HG02763 (cell line): Measurements from ENCODE around the gene SLC36A2.
"Not testable (repeated sequence)": the region's sequence is repeated elsewhere in the genome, so short reads cannot be mapped to it uniquely, and the experiment has no call there.

Experiments
- ATAC-seq: cut with Tn5 transposase; IDR thresholded peaks from one replicate; pipeline ENCODE4 v1.9.1; 2021; ENCODE audit warnings: mild to moderate bottlenecking, moderate library complexity; ENCODE audit not compliant: unreplicated experiment

SLC36A2 gene

DNA sequence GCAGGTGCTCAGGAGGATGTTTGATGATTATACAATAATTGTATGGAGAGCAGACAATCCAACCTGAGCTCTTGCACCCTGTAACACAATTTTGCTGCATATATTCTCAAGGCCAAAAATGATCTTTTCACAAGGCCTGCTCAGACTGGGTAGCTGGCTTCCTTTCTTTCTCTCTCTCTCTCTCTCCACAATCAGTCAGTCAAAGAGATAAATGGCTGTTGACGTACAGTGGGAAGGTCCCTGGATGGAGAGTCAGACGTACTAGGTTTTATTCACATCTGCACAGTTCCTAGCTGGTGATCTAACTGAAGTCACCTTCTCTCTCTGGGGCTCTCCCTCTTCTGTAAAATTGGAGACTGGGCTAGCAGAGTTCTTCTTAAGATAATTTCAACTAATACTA lies 19.8 kb downstream of the SLC36A2 start:
- no peak for ATAC-seq

DNA sequence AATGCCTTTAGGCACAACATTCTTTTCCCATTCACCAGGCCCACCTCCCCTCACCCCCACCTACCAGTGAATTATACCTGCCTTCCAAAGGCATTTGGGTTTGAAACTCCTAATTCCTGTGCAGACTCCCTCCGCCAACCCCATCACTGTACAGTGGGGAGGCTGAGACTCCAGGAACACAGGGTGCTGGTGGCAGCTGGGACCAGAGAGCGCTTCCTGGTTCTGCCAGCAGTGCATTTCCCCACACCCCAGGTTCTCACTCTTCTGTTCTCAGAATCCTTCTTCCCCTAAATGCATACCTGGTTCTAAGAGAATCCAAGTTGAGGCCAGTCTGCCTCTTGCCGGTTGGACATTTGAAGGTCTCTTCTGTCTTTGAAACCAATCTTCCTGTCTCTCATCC lies 21.1 kb downstream of the SLC36A2 start:
- ATAC-seq, result no peak

DNA sequence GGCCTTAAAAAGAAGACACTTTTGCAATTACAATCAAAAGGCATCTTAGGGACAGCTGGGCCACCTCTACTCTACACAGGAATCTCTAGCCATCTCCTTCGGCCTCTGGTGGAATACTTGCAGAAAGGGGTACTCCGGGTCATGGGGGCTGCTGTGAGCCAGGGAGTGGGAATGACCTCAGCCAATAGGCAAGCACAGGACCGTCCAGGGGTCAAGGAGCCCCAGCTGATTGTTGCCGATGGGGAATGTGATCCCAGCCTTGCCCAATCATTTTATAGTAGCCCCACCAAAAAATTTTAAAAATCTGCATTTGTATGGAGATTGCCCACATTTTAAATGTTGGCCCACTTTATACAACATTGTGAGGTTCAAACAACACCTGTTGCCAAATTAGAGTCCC lies 26.9 kb downstream of the SLC36A2 start:
- no peak for ATAC-seq

DNA sequence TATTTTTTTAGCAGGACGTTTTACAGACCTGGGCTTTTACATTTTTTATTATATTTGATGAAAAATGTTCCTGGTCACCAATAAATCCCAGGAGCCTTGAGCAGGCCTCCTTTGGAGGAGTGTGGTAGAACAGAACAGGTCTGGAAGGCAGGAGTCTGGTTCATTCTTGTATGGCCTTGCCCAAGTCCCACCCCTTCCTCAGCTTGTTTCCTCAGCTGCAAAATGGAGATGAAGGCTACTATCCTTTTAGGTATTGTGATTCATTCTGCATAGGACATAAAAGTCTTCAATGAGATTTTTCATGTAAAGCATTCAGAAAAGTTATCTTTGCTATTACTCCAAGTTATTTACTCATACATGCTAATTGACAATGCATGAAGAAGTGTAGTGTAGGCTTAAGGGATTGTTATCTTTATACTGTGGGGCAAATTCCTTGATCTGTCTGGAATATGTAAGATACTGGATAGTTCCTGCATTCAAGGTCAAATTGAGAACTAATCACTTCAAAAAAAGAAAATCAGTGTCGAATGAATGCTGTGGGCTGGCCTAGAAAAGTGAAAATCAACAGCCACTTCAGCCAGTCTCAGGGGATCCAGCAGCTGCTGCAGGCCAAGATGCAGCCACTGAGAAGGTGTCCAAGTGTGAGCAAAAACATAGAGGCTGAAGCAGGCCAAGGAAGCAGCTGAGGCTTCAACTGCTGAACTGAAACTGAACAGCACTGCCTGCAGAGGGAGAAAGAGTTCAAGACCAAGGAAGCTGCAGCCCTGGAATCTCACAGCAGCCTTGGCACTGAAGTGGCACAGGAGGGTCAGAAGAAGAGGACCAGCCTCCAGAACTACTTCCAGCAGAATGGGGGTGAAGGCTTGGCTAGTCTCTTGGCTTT lies 28.3 kb downstream of the SLC36A2 start:
- peak; percentile 75 for ATAC-seq

DNA sequence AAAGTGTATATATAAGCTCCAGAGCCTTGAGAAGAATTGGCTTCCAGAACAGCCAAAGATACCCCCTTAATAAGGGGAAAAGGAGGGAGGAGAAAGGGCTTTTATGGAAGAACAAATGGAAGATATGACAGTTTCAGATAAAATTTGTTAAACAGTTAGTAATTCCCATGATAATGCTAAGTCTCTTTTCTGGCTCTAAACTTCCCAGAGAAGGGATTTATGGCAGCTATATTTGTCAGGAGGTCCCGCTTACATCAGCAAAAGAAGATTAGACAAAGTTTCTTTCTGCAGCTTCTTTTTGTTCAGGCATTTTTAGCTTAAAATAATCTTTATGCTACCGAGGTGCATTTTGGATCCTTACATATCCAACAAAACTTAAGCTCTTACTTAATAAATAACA lies 29.5 kb downstream of the SLC36A2 start:
- no peak for ATAC-seq

DNA sequence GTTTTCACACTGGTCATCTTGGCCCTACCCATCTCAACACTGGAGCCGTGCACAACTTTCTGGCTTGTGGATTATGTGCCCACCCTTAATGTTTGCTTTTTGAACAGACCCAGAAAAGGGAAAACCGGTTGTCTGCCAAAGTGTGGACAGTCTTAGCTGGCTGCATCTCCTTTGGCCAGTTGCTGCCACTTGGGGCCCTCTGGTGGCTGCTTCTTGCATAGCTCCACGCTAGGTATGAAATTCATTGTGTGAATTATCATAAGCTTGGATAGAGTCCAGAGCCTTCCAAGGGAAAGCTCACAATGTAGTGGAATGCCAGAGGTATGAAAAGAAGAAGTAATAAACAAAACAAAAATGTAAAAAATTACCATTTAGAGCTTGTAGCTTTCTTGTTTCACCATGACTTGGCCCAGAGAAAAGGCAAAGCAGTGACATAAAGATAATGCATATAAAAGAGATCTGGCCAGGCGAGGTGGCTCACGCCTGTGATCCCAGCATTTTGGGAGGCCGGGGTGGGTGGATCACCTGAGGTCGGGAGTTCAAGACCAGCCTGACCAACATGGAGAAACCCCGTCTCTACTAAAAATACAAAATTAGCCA lies 31.3 kb downstream of the SLC36A2 start:
- peak; percentile 41 for ATAC-seq

DNA sequence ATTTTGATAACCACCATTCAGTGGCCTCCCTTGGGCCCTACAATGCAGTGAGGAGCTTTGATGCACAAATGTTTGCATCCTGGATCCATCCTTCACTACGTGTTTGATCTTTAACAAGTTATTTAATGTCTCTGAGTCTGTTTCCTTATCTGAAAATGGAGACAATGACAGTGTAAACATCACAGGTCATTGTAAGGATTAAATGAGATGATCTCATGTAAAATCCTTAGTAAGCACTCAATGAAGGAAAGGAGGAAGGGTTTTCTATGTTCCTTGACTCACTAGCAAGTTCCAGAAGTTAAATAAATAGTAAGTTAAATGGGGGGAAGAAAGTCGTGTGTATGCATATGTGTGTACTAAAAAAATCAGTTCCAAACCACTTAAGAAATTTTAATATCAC lies 34.0 kb downstream of the SLC36A2 start:
- no peak for ATAC-seq

DNA sequence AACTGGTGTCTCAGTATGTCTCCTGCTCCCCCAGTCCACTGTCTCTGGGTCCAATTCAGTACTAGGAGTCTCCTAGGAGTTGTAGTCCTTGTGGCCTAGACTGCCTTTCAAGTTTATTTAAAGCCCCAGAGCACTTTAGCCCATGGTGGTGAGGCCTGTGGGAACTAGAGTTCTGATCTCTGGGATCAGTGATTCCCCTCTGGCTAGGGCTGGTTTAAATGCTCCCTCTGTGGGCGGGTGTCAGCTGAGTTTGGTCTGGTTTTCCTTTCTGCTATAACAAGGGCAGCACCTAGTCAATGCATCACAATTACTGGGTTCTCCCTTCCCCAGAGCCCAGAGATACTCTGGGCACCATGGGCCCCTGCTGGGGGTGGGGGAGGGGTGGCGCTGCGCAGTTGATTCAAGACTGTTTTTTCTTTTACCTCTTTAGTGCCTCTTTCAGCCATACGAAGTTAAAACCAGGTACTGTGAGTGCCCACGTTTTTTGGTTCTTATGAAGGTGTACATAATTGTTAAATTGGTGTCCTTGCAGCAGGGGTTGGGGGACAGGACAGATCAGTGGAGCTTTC lies 34.5 kb downstream of the SLC36A2 start:
- ATAC-seq, result no peak

DNA sequence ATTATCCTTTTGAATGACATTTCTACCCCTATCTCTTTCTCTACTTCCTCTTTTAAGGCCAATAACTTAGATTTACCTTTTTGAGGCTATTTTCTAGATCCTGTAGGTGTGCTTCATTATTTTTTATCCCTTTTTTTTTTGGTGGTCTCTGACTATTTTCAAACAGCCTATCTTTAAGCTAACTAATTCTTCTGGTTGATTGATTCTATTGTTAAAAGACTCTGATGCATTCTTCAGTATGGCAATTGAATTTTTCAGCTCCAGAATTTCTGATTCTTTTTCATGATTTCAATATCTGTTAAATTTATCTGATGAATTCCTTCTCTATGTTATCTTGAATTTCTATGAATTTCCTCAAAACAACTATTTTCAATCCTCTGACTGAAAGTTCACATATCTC lies 36.4 kb downstream of the SLC36A2 start:
- no peak for ATAC-seq

DNA sequence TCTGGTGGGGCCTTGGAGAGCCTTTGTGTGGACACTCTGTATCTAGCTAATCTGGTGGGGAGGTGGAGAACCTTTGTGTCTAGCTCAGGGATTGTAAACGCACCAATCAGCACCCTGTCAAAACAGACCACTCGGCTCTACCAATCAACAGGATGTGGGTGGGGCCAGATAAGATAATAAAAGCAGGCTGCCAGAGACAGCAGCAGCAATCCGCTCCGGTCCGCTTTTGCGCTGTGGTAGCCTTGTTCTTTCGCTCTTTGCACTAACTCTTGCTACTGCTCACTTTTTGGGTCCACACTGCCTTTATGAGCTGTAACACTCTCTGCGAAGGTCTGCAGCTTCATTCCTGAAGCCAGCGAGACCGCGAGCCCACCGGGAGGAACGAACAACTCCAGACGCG lies 37.5 kb downstream of the SLC36A2 start:
- ATAC-seq, result not testable (repeated sequence)

DNA sequence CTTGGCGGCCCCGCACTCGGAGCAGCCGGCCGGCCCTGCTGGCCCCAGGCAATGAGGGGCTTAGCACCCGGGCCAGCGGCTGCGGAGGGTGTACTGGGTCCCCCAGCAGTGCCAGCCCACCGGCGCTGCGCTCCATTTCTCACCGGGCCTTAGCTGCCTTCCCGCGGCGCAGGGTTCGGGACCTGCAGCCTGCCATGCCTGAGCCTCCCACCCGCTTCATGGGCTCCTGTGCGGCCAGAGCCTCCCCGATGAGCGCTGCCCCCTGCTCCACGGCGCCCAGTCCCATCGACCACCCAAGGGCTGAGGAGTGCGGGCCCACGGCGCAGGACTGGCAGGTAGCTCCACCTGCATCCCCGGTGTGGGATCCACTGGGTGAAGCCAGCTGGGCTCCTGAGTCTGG lies 38.1 kb downstream of the SLC36A2 start:
- not testable (repeated sequence) for ATAC-seq

DNA sequence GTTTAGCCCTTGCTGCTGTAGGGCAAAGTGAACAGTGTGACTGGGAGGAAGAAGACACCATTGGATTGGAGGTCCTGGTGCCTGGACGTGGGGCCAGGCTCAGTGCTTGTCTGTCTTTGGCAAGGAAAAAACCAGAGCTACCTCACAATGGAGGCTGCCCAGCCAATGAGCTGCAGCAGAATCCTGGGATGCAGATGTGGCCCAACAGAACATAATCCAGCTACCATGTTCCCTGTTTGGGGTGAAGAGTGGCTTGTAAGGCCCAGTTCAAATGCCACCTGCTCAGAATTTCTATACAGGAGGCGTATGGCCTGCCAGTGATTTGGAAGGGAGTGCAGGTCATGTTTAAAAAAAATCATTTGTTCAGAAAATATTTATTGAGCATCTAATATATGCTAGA lies 43.7 kb downstream of the SLC36A2 start, which contains the start of gene SLC36A3:
TSS of gene SLC36A3 (minus strand) at position 101 of the 400 bp plus-strand sequence. CDS start 412 bp downstream, outside the sequence.
- ATAC-seq, result no peak

DNA sequence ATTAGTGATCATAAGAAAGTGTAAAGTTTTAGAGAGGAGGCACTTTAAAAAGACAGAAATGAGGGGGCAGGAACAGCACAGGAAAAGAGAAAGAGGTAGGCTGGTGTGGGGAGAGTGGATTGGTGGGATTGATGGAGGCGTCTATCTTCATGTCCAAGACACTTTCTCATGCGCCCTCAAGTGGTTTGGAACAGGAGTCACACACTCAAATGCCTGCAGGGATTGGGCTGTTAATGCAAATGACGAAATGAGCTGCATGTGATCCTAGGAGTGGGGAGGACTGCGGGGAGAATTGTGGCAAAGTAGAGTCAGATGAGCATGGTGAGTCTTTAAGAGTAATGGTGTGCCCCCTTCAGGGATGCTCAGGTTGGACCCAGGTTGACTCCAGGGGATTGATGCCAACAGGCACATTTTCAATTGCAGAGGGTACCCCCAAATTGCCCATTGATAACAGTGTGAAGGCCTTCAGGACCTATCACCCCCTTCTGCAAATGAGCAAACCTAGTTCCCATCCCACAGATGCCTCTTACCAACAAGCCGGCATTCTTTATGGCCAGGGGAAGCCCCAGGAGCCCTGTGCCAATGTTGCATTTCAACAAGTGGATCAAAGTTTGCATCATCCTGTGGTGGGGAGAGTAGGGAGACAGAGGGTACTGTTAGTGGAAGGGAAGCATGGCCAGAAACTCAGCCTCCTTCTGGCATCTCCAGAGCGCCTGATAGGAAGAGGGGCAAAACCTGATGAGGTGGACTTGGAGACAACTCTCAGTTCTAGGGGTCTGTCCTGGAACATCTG lies 49.1 kb downstream of the SLC36A2 start:
- no peak for ATAC-seq

DNA sequence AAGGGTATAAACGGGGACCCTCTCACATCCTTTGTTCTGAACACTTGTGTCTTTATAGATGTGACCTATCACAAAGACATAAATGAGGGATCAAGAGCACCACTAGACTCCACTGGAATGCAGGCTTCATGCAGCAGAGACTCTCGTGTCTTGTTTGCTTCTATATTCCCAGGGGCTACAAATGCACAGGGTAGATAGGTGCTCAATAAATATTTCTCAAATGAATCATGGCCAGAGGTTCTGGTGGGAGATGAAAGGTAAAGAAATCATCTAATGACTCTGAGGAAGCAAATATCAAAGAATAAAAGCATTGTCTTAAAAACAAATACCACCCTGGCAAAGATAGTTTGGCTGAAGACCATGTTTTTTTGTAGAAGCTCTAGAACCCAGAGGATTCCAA lies 50.4 kb downstream of the SLC36A2 start:
- ATAC-seq, result no peak

DNA sequence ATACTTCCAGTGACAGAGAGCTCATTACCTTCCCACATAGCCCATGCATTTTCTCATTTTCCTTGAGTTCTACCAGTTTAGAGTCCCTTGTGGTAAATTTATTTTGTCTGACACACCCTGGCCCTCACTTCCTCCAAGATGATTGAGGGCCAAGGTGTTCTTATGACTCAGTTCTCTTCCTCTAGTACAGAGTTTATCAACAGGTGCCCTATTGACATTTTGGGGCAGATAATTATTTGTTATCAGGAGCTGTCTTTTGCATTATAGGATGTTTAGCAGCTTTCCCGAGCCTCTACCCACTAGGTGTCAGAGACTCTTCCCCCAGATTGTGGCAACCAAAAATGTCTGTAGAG lies 50.9 kb downstream of the SLC36A2 start:
- no peak for ATAC-seq

DNA sequence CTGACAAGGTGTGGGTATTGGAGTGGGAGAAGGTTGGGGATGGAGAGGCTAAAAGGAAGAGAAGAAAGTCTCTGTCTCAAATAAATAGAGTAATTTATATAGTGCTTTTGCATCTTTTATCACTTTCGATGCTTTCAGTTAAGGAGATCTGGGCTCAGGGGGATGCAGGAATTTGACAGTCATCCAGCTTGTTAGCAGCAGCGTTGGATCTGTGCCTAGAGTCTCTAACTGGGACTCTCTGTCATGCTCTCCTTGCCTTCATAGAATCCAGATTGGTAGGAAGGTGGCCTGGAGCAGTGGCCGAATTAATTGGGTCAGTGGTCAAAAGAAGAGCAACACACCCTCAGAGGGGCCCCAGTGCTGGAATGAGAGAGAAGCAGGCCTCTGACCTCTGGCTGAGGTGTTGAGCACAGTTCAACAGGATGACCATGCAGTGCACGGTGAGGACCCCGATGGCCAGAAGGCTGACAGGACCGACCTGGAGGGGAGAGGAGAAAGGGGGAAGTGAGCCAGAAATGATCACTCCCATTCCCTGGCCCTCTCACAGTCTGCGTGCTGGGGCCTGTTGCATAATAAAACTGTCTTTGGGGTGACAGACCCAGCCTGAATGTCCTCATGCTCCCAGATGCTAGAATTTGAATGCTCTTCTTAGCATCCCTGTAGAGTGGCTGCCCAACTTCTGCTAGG lies 51.4 kb downstream of the SLC36A2 start:
- no peak for ATAC-seq

DNA sequence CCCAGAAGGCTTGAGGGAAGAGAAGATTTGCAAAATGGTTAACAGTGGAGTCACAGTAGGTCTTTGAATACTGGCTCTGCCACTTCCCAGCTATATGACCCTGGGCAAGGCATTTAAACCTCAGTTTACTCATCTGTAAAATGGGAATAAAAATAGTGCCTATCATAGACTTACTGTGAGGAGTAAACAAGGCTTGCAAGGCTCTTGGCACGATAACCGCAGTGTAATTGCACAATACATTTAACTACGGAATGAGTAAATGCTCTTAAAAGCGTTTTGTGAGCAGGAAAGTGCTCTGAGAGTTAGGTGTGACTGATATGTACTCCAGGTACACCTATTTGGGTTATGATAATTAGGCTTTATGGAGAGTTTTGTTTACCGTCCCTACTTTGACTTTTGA lies 52.2 kb downstream of the SLC36A2 start:
- no peak for ATAC-seq

DNA sequence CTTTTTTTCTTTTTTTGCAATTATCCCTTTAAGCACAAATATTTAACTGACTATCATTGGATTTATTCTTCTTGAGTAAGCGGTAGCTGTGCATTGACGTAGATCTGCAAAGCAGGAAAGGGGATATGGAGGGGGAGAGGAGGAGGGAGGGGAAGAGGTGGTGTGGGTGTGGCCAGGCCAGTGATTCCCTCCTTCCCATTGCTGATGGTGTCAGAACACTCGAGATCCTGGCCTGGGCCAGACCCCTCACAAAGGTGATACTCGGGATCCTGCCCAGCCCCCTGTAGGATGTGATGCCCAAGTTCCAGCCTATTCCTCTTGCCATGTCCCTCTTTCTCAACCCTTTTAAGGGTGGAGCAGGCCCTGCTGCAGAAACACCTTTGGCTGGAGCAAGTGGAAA lies 53.7 kb downstream of the SLC36A2 start:
- no peak for ATAC-seq

DNA sequence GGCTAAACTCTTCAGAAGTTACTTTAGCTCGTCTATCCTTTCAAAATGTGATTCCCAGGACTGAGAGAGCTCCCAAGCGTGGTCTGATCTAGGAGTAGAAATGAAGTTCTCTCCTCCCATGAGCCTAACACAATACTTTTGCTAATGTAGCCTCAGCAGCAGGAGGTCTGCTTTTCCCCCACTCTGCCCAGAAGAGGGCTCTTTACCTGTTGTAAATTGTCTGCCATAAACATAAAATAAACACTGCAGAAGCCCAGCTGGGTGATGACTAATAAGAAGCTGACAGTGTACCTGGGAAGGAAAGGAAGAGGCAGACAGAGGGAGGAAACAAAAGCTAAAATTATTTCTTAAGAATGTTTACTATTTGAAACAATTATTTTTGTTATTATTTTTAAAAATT lies 59.2 kb downstream of the SLC36A2 start:
- no peak for ATAC-seq

DNA sequence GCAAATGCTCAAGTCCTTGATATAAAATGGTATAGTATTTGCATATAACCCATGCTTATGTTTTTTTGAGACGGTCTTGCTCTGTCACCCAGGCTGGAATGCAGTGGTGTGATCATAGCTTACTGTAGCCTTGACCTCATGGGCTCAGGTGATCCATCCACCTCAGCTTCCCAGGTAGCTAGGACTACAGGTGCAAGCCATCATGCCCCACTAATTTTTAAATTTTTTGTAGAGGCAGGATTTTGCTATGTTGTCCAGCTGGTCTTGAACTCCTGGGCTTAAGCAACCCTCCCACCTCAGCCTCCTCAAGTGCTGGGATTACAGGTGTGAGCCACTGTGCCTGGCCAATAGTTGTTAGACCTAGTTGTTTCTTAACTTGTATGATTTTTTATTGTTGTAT lies 61.1 kb downstream of the SLC36A2 start:
- ATAC-seq, result no peak

DNA sequence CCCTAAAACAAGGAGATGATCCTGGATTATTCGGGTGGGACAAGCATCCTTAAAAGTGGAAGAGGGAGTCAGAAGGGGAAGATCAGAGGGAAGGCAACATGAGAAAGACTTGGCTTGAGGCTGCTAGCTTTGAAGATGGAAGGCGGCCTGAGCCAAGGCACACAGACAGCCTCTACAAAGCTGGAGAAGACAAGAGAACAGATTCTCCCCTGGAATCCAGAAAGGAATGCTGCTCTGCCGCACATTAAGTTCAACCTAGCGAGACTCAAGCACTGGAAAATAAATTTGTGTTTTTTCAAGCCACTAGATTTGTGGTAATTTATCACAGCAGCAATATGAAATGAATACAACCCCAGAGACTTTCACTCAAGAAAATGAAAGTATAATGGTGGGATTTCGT lies 61.7 kb downstream of the SLC36A2 start:
- no peak for ATAC-seq
